Measurements from ENCODE around the gene SMYD3. TPM values are rescaled to one million over a fixed set of nuclear protein-coding genes. Genes with fewer than 3 reads are reported as not detected.

Gene SMYD3
- total RNA-seq, 1 experiment from 2014 or later = 25.5 TPM

GRCh38 chr1:246527402-246528088 is 20.5 kb upstream of the SMYD3 start:
- Histone ChIP-seq H3K4ac (ENCODE audit: low read depth, low read length) (no peak overlapping the region), H3K79me1 (ENCODE audit: insufficient read depth, low read depth, low read length, poor library complexity, severe bottlenecking) (no peaks in the 10 kb centered on the region), H2BK5ac (ENCODE audit: insufficient read length, low read length) (no peak overlapping the region), H3K27ac (ENCODE audit: insufficient read length, low read depth, low read length) (no peak overlapping the region), H4K20me1 (ENCODE audit: control insufficient read depth, insufficient read depth, insufficient read length) (no peaks in the 10 kb centered on the region), H2AFZ (ENCODE audit: low read length) (no peak overlapping the region), H3K23me2 (ENCODE audit: insufficient read length, low read depth, low read length, poor library complexity, severe bottlenecking) (no peaks in the 10 kb centered on the region), H4K91ac (ENCODE audit: insufficient read length, low read depth, low read length) (no peak overlapping the region), H2BK20ac (ENCODE audit: low read depth, low read length, poor library complexity, severe bottlenecking) (no peak overlapping the region), H3K14ac (ENCODE audit: insufficient read depth, low read length) (no peak overlapping the region), H3T11ph (ENCODE audit: low read length) (no peak overlapping the region), H3K9me3 (ENCODE audit: control insufficient read depth, low read depth, low read length) (peaks cover 8% of the 10 kb centered on the region), H3K79me2 (ENCODE audit: insufficient read depth, low read length) (no peaks in the 10 kb centered on the region), H4K5ac (ENCODE audit: insufficient read length, low read depth, low read length) (no peak overlapping the region), H3K9ac (ENCODE audit: extremely low read depth, insufficient read length, low read length) (no peak overlapping the region), H4K8ac (replicated peaks; ENCODE audit: insufficient read length, low read depth, low read length) (no peak overlapping the region), H3K56ac (ENCODE audit: insufficient read length, low read depth, low read length) (no peak overlapping the region), H3K4me2 (ENCODE audit: insufficient read depth, insufficient read length, low read length) (no peak overlapping the region), H3K23ac (ENCODE audit: insufficient read length, low read depth, low read length) (no peak overlapping the region), H2BK120ac (ENCODE audit: low read depth, low read length, poor library complexity, severe bottlenecking) (no peak overlapping the region), H2AK5ac (ENCODE audit: insufficient read length, low read length) (no peak overlapping the region), H2BK15ac (ENCODE audit: low read depth, low read length) (no peak overlapping the region), H3K27me3 (ENCODE audit: insufficient read depth, low read length) (no peaks in the 10 kb centered on the region; the same call in 1 of the 2 replicates), H2BK12ac (ENCODE audit: insufficient read length, low read depth, low read length) (no peak overlapping the region), H3K18ac (ENCODE audit: insufficient read length, low read depth, low read length) (no peak overlapping the region), H3K4me1 (ENCODE audit: insufficient read depth, low read length) (no peaks in the 10 kb centered on the region)
- peaks cover 4 to 8% (median 5%) of the 10 kb centered on the region in 3 experiments; a peak in 6 of 7 replicates for H3K36me3 Mint-ChIP-seq (ENCODE audit: insufficient read depth in 1 of 3, low read depth in 3 of 3)
- H3K27me3 Mint-ChIP-seq (ENCODE audit: low read depth) = peaks cover 11% of the 10 kb centered on the region
- TF ChIP-seq CTCF (conservative IDR thresholded peaks at IDR 0.05) = no peak
- no peak overlapping the region for H3K4me3 Mint-ChIP-seq
- WGBS (ENCODE audit: extremely low coverage, insufficient read length, low lambda C conversion rate) = no CpG with 5 or more reads among the region's 5 CpGs
- H3K27ac Mint-ChIP-seq = no peak overlapping the region; a peak in 1 of 7 replicates
- no peaks in the 10 kb centered on the region for H3K4me1 Mint-ChIP-seq
- peaks cover 21 to 36% of the 10 kb centered on the region in 2 experiments for H3K9me3 Mint-ChIP-seq
- no peak for DNase-seq

All from H9 (cell line).